GM21515 (cell line): ENCODE measurements around the gene NPHP4.
"Not testable (repeated sequence)": the region's sequence is repeated elsewhere in the genome, so short reads cannot be mapped to it uniquely, and the experiment has no call there.

Experiments
- ATAC-seq: cut with Tn5 transposase; IDR thresholded peaks from one replicate; pipeline ENCODE4 v1.9.1; 2021; ENCODE audit not compliant: unreplicated experiment

Gene NPHP4

DNA sequence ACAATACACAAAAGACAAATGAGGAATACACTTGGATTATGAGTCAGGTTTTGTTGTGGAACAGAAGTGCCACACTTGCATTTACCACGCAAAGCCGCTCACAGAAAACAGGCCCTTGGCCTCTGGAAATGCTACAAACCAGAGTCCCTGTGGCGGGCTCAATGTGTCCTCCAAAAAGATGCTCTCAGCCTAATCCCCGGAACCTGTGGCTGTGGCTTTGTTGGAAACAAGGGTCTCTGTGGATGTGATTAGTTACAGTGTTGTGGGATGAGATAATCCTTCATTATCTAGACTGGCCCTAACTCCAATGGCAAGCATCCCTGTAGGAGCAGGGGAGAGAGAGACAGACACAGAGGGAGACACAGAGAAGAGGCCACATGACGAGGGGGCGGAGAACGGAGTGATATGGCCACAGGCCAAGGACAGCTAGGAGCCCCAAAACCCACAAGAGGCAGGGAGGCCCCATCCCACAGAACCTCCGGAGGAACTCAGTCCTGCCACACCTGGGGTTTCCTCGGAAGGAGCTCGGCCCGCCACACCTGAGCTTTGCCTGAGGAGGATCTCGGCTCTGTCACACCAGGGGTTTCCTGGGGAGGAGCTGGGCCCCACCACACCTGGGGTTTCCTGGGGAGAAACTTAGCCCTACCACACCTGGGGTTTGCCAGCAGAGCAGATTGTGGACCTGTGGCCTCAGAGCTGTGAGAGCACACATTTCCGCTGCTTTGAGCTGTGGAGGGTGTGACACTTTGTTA, 55.4 kb downstream of the NPHP4 start:
- no peak for ATAC-seq

- ATAC-seq, result no peak
Measured at GRCh38 chr1:5936126-5936525, 56.1 kb downstream of the NPHP4 start.

DNA sequence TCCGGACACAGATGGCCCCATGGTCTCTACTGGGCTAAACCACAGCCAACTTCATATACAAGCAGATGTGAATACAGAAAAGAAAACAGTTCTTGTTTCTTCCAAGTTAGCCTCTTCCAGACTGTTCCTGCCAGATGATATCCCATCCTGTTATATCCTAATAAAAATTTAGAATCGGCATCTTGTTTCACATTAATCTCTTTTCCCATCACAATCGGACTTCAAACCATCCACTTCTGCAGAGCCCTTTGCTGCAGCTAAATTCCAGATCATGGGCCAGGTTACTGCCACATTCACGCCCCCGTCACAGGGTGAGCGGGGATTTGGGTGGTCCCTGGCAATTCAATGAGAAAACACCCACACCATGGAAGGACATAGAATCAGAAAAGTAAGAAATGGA, 57.2 kb downstream of the NPHP4 start:
- no peak for ATAC-seq

GRCh38 chr1:5934058-5934884, 58.0 kb downstream of the NPHP4 start:
- ATAC-seq, result no peak

GRCh38 chr1:5933676-5934057, 58.6 kb downstream of the NPHP4 start:
- ATAC-seq, result no peak

DNA sequence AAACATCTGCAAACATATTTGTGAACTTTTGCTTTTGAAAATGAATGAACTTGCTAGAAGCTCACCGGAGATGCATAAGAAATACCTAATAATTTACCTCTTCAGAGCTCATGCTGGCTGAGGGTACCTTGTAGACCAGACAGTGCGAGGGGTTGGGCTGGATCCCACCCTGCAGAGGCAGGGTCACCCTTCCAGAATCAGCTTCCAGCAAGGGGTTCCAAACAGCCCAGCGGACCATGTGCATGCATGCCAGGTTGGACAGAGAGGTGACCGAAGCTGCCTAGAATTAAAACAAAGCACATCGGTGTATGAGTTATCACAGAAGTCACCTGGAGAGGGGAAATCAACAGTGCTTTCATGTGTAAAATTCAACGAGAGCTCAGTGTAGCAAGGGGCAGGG, 59.2 kb downstream of the NPHP4 start:
- no peak for ATAC-seq

GRCh38 chr1:5928714-5929400, 63.4 kb downstream of the NPHP4 start:
- ATAC-seq, result no peak

DNA sequence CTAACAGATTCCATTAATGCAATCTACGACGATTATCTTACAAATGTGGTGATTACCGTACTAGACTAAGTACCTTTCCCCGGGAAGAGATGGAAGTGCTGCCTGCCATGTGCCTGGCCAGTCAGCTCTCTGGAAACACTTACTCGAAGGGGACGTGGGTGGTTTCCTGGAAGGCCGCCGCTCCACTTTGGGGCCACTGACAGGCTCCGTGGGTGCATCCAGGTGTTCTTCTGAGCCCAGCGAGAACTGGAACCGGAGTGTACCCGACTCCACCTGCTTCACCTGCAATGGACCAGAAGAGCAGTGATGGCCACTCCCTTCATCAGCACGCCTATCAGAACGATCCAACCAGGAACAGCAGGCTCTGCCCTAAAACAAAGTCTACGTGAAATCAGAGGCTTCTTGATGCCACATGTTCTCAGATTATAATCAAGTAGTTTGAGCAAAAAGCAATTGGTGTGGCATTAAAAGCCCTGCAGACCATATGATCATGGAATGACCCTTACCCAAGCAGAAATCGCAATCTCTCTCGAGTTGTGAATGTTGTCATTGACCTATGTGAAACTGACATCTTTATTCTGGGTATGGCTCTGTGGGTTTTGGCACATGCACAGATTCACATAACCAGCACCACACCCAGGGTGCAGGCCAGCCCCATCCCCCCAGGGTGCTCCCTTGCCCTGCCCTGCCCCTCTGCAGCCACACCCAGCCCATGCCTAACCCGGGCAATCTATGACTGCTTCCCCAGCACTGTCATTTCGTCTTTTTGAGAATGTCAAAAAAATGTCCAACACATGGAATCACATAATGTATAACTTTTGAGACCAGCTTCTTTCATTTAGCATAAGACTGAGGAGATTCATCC, 64.5 kb downstream of the NPHP4 start:
- ATAC-seq, result no peak

DNA sequence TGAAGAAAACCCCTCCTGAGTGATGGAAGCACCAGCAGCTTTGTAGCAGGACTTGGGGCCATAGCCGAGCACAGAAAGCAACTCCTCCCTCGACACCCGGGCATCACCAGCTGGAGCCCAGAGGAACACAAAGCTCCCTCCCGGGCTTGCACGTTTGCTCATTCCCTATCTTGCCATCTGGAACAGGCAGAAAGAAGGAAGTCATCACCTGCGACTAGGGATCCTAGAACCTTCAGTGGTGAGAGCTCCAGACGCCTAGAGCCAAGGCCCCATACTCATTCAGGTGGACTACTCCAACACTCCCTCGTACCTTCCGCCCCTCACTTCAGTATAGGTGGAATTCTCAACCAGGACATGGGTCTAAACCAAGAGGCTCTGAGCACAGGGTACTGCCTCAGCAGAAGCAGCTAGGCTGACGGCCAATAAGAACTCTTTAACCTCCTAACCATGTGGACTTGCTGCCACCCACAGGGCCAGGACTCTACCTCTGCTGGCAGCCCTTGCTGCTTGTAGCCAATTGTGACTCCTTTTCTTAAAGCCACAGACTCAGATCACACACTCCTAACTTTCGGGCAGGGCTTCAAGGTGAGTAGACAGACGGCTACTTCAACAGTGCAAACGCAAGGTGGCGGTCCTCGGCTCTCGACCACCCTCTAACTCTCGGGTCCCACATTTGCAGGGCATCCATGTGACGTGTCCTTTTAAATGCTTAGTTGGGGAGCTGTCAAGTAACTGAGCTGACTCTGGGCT, 65.4 kb downstream of the NPHP4 start:
- ATAC-seq, result no peak

DNA sequence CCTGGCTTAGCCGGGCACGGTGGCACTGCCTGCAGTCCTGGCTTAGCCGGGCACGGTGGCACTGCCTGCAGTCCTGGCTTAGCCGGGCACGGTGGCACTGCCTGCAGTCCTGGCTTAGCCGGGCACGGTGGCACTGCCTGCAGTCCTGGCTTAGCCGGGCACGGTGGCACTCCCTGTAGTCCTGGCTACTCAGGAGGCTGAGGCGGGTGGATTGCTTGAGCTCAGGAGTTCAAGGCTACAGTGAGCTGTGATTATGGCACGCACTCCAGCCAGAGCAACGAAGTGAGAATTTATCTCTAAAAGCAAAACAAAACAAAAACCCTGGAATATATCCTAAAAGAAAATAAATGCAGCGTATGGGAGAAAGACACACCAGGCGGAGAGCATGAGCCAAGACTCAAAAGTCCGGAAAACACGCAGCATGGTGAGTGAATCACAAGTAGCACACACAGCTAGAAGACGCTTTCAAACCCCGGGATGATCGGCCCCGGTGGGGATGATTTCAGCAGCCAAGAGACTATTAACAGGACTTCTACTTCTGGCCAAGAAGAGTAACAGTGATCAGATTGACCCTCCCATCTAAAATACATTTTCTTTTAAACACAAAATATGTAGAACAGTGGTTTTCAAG, 69.4 kb downstream of the NPHP4 start:
- not testable (repeated sequence) for ATAC-seq

- no peak for ATAC-seq
Measured at GRCh38 chr1:5921671-5922070, 70.6 kb downstream of the NPHP4 start.

DNA sequence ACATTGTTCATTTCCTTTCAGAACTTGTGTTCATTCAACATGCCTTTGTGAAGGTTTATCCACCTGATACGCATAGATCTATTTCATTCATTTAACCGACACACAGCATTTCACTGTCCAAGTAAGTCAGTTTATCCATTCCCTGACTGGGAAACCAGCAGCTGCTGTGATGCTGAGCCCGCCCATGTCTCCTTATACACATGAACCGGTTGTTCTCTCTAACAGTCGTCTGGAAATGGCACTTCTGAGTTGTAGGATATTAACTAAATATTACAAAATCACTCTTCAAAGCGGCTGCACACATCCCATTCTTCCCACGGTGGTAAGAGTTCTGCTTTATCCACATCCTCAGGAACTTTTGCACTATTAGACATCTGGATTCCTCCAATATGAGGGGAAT, 71.1 kb downstream of the NPHP4 start:
- no peak for ATAC-seq

DNA sequence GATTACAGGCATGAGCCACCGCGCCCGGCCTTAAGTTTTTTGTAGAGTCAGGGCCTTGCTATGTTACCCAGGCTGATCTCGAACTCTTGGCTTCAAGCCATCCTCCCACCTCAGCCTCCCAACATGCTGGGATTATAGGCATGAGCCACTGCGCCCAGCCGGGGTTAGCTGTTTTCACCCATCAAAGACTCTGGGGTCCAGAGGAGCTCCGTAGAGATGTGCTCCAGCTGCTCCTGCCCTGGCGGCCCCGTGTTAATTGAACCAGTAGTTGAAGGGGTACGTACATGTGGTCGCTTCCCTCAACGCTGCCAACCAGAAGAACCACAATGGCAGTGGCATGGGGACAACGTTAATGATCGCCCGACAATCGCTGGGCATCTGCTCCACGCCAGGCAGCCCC, 72.0 kb downstream of the NPHP4 start:
- no peak for ATAC-seq

DNA sequence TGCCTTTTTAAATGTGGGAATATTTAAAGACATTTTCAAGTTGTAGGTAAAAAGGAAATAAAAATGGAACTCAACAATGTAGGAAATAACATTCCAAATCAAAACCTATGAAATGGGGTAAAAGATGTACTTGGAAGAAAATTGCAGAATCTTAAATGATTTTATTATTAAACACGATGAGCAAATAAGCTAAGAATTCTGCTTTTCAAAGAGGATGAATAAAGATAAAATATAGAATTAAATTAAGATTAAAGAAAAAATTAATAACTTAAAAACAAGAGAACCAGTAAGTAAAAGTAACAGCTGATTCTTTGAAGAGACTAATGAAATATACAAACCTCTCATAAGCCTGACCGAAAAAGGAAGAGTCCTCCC, 74.0 kb downstream of the NPHP4 start:
- no peak for ATAC-seq

GRCh38 chr1:5917591-5918274, 74.5 kb downstream of the NPHP4 start:
- ATAC-seq, result no peak

DNA sequence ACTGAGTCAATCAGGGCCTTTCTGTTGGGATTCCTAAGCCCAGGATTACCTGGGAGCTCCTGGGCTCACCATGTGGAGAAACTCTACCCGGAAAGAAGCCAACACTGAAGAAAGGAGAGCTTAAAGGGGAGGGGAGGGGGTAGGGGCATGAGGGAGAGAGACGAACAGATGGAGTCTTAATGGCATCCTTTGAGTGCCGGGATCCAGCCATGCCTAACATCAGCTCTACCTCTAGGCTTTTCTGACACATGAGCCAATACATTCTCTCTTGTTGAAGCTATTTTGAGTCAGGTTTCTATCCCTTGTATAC, 75.0 kb downstream of the NPHP4 start:
- ATAC-seq, result no peak

GRCh38 chr1:5916572-5917280, 75.5 kb downstream of the NPHP4 start:
- ATAC-seq, result no peak

GRCh38 chr1:5915587-5916571, 76.3 kb downstream of the NPHP4 start:
- ATAC-seq, result no peak
